Astrocyte (in vitro differentiated cells and primary cell): ENCODE results near the gene INTS7. TPM values are rescaled to one million over a fixed set of nuclear protein-coding genes. Genes with fewer than 3 reads are reported as not detected.

Source experiments
- DNase-seq: peaks from one replicate; pipeline ENCODE4 v3.0.0-alpha.2; 2010; ENCODE audit warnings: low read depth
- FAIRE-seq: peaks from 2 replicates; lab custom pipeline; 2011; peaks lifted over from hg19 to GRCh38; lab: Jason Lieb, UNC
- H2AFZ ChIP-seq: 2 replicates; pipeline ENCODE4 v1.6.0; 2012; ENCODE audit warnings: low read depth, low read length, inconsistent platforms
- H3K27ac ChIP-seq: 2 replicates; pipeline ENCODE4 v1.5.1; 2011; ENCODE audit warnings: low read depth, low read length, inconsistent platforms
- H3K27me3 ChIP-seq: 2 replicates; pipeline ENCODE4 v1.6.0; 2011; ENCODE audit warnings: low read length, inconsistent platforms; ENCODE audit not compliant: insufficient read depth
- H3K36me3 ChIP-seq: 2 replicates; pipeline ENCODE4 v1.5.1; 2011; ENCODE audit warnings: low read length, inconsistent platforms; ENCODE audit not compliant: insufficient read depth
- H3K4me1 ChIP-seq: 2 replicates; pipeline ENCODE4 v1.5.1; 2011; ENCODE audit warnings: low read length, inconsistent platforms; ENCODE audit not compliant: insufficient read depth
- H3K4me2 ChIP-seq: 2 replicates; pipeline ENCODE4 v1.6.0; 2012; ENCODE audit warnings: low read length, inconsistent platforms
- H3K4me3 ChIP-seq: 2 replicates; pipeline ENCODE4 v1.5.1; 2011; ENCODE audit warnings: low read depth, mild to moderate bottlenecking, low read length, inconsistent platforms; ENCODE audit not compliant: insufficient read depth
- H3K79me2 ChIP-seq: 2 replicates; pipeline ENCODE4 v1.6.0; 2012; ENCODE audit warnings: mild to moderate bottlenecking, low read length, inconsistent platforms; ENCODE audit not compliant: insufficient read depth
- H3K9ac ChIP-seq: 2 replicates; pipeline ENCODE4 v1.6.0; 2012; ENCODE audit warnings: mild to moderate bottlenecking, low read length, inconsistent platforms
- H3K9me3 ChIP-seq: 2 replicates; pipeline ENCODE4 v1.5.1; 2012; ENCODE audit warnings: low read depth, mild to moderate bottlenecking, low read length, inconsistent platforms; ENCODE audit not compliant: insufficient read depth
- H4K20me1 ChIP-seq: 2 replicates; pipeline ENCODE4 v1.6.0; 2012; ENCODE audit warnings: low read length, inconsistent platforms; ENCODE audit not compliant: insufficient read depth
- H3K27ac Mint-ChIP-seq: one replicate; pipeline ENCODE4 v1.8.0; 2021; ENCODE audit warnings: mild to moderate bottlenecking, mixed read lengths; ENCODE audit not compliant: unreplicated experiment
- H3K27me3 Mint-ChIP-seq: one replicate; pipeline ENCODE4 v1.8.0; 2021; ENCODE audit warnings: low read depth, mixed read lengths; ENCODE audit not compliant: unreplicated experiment
- H3K36me3 Mint-ChIP-seq: one replicate; pipeline ENCODE4 v1.8.0; 2021; ENCODE audit warnings: low read depth, mixed read lengths; ENCODE audit not compliant: unreplicated experiment
- H3K4me1 Mint-ChIP-seq: one replicate; pipeline ENCODE4 v1.8.0; 2021; ENCODE audit warnings: low read depth, mixed read lengths; ENCODE audit not compliant: unreplicated experiment
- H3K4me3 Mint-ChIP-seq: one replicate; pipeline ENCODE4 v1.8.0; 2021; ENCODE audit warnings: mild to moderate bottlenecking, moderate library complexity, mixed read lengths; ENCODE audit not compliant: unreplicated experiment
- H3K9me3 Mint-ChIP-seq: one replicate; pipeline ENCODE4 v1.8.0; 2021; ENCODE audit warnings: mild to moderate bottlenecking, mixed read lengths; ENCODE audit not compliant: unreplicated experiment
- EZH2 ChIP-seq: IDR thresholded peaks from 2 replicates; pipeline ENCODE4 v1.6.1; 2012; ENCODE audit warnings: mild to moderate bottlenecking, low read length, inconsistent platforms; ENCODE audit not compliant: insufficient read depth
- total RNA-seq: library from RNA; stranded (reverse); gene quantifications from 2 replicates; pipeline ENCODE4 v1.2.1, GENCODE V29; 2021
- TF ChIP-seq, protein P1 (sequence below): IDR thresholded peaks from 2 replicates; pipeline ENCODE4 v1.5.1; 2011; ENCODE audit warnings: low read depth, mild to moderate bottlenecking, inconsistent platforms, low read length, moderate library complexity; ENCODE audit not compliant: insufficient read depth

Gene INTS7
- total RNA-seq, 1 donor from 2014 or later: 14.7 TPM

- peaks cover 4% of the 10 kb centered on the region for H3K27me3 Mint-ChIP-seq
- no peak overlapping the region for H3K4me2 ChIP-seq
- H3K4me3 ChIP-seq: no peak overlapping the region
- DNase-seq (no peak), FAIRE-seq (no peak)
- H3K9me3 ChIP-seq: no peaks in the 10 kb centered on the region
- H2AFZ ChIP-seq: no peak overlapping the region
- no peaks in the 10 kb centered on the region for H3K9me3 Mint-ChIP-seq
- H3K27ac ChIP-seq: no peak overlapping the region
- H3K4me3 Mint-ChIP-seq: no peak overlapping the region
- no peak overlapping the region for H3K9ac ChIP-seq
- H3K4me1 ChIP-seq: no peaks in the 10 kb centered on the region
- H3K36me3 Mint-ChIP-seq: no peaks in the 10 kb centered on the region
- no peaks in the 10 kb centered on the region for H3K27me3 ChIP-seq
- H4K20me1 ChIP-seq: no peaks in the 10 kb centered on the region
- TF ChIP-seq EZH2: no peak
- TF ChIP-seq, protein P1, sequence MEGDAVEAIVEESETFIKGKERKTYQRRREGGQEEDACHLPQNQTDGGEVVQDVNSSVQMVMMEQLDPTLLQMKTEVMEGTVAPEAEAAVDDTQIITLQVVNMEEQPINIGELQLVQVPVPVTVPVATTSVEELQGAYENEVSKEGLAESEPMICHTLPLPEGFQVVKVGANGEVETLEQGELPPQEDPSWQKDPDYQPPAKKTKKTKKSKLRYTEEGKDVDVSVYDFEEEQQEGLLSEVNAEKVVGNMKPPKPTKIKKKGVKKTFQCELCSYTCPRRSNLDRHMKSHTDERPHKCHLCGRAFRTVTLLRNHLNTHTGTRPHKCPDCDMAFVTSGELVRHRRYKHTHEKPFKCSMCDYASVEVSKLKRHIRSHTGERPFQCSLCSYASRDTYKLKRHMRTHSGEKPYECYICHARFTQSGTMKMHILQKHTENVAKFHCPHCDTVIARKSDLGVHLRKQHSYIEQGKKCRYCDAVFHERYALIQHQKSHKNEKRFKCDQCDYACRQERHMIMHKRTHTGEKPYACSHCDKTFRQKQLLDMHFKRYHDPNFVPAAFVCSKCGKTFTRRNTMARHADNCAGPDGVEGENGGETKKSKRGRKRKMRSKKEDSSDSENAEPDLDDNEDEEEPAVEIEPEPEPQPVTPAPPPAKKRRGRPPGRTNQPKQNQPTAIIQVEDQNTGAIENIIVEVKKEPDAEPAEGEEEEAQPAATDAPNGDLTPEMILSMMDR: no peak
- no peaks in the 10 kb centered on the region for H3K79me2 ChIP-seq
- H3K27ac Mint-ChIP-seq: no peak overlapping the region
- no peaks in the 10 kb centered on the region for H3K4me1 Mint-ChIP-seq
- no peaks in the 10 kb centered on the region for H3K36me3 ChIP-seq
Measured at GRCh38 chr1:211928290-211928801, 107.0 kb downstream of the INTS7 start.

DNA sequence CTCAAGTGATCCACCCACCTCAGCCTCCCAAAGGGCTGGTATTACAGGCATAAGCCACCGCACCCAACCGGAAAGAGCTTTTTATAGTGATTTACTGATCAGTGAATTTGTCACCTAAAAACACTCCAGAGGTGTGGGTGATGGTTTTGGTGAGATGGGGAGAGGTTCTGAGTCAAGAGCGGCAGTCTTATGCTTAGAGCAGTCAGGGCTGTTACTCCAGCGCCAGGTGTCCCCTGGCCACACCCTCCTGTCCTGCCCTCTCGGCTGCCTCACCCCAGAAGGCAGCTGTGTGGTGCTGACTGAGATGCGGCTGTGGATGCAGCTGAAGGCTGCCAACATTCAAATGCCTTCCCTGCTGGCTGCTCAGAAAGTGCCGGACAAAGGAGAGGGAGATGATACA is 110.3 kb downstream of the INTS7 start:
- FAIRE-seq (no peak), DNase-seq (no peak)
- Mint-ChIP-seq H3K4me3 (no peak overlapping the region), H3K27ac (no peak overlapping the region), H3K9me3 (no peaks in the 10 kb centered on the region), H3K27me3 (peaks cover 7% of the 10 kb centered on the region), H3K36me3 (no peaks in the 10 kb centered on the region), H3K4me1 (peaks cover 3% of the 10 kb centered on the region)
- H3K4me2 ChIP-seq: no peak overlapping the region
- H2AFZ ChIP-seq: no peak overlapping the region
- no peaks in the 10 kb centered on the region for H3K79me2 ChIP-seq
- no peak overlapping the region for H3K27ac ChIP-seq
- H3K4me1 ChIP-seq: peaks cover 4% of the 10 kb centered on the region
- no peaks in the 10 kb centered on the region for H3K27me3 ChIP-seq
- H4K20me1 ChIP-seq: no peaks in the 10 kb centered on the region
- H3K36me3 ChIP-seq: no peaks in the 10 kb centered on the region
- no peak overlapping the region for H3K9ac ChIP-seq
- TF ChIP-seq, protein P1: no peak
- TF ChIP-seq EZH2: no peak
- no peaks in the 10 kb centered on the region for H3K9me3 ChIP-seq
- no peak overlapping the region for H3K4me3 ChIP-seq

- Histone ChIP-seq H3K4me1 (peaks cover 5% of the 10 kb centered on the region), H3K27ac (no peak overlapping the region), H2AFZ (no peak overlapping the region), H3K4me3 (no peak overlapping the region), H3K9me3 (no peaks in the 10 kb centered on the region), H3K4me2 (no peak overlapping the region), H3K27me3 (no peaks in the 10 kb centered on the region), H4K20me1 (no peaks in the 10 kb centered on the region), H3K36me3 (no peaks in the 10 kb centered on the region), H3K79me2 (no peaks in the 10 kb centered on the region), H3K9ac (no peak overlapping the region)
- no peak overlapping the region for H3K4me3 Mint-ChIP-seq
- no peaks in the 10 kb centered on the region for H3K36me3 Mint-ChIP-seq
- H3K27ac Mint-ChIP-seq: no peak overlapping the region
- DNase-seq (no peak), FAIRE-seq (no peak)
- TF ChIP-seq, protein P1: no peak
- no peak for TF ChIP-seq EZH2
- peaks cover 7% of the 10 kb centered on the region for H3K27me3 Mint-ChIP-seq
- peaks cover 4% of the 10 kb centered on the region for H3K4me1 Mint-ChIP-seq
- no peaks in the 10 kb centered on the region for H3K9me3 Mint-ChIP-seq
Measured at GRCh38 chr1:211924256-211924655, 111.1 kb downstream of the INTS7 start.
